Hematopoietic multipotent progenitor cell treated with erythropoietin and hydrocortisone succinate and interleukin-3 and kit ligand, for 8 days (in vitro differentiated cells): Measurements from ENCODE around the gene RXRA.

Experiments
- DNase-seq: peaks from one replicate; pipeline ENCODE4 v3.0.0-alpha.2; 2015

The RXRA gene

DNA sequence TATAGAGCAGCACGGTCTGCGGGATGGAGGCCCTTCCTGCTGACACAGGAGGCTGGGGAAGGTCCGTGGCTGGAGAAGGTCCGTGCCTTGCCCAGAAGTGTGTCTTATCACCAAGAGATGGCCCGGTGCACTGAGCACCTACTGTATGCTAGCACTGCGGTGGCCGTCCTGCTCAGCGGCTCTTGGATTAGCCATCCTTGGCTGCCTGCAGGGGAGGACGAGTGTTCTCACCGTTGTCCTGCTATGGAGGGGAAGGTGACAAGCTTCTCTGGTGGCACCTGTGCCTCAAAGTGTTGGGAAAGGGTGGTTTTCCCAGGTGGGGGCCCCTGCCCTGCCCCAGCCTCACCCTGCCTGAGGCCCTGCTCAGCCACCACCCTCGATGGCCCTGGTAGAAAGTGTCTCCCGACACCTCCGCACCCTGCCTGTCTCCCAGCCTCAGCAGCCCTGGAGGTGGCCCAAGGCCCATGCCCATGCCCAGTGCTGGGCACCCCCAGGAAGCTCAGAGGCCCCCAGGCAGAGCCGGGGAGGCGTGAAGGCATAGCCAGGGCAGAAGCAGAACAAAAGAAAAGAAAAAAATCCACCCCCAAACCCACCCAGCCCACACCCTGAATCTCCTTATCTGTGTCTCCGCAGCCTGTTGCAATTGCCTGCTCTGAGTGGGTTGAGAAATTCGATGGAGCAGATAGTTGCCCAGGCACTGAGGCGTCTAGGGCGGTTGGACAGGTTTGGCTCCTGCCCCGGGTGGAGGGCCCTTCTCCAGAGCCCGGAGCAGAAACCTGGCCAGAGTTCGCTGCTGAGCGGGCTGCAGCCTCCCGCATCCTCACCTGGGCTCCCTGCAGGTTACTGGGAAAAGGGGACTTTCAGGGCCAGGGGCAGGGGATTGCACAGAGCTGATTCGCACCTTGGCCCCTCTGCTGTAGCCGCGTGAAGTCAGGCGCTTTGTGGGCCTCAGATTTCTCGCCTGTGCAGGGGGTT is 30.5 kb downstream of the RXRA start:
- DNase-seq, result peak; percentile 96

DNA sequence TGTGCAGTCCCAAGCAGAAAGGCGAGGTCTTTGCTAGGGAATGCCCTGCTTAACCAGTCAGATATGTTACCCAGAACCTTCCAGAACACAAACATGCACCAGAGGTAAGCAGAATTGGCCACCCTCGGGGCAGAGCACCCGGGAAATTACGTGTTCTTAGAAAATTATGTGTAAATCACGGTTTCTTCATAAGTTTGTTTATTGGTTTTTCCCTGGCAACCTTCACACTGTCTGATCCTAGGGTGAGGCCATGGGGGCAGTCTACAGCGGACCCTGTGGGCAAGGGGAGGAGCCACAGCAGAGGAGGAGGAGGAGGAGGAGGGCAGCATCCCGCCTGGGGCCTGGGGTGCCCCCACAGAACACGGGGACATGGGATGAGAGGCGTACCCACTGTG is 31.4 kb downstream of the RXRA start:
- DNase-seq, result no peak

DNA sequence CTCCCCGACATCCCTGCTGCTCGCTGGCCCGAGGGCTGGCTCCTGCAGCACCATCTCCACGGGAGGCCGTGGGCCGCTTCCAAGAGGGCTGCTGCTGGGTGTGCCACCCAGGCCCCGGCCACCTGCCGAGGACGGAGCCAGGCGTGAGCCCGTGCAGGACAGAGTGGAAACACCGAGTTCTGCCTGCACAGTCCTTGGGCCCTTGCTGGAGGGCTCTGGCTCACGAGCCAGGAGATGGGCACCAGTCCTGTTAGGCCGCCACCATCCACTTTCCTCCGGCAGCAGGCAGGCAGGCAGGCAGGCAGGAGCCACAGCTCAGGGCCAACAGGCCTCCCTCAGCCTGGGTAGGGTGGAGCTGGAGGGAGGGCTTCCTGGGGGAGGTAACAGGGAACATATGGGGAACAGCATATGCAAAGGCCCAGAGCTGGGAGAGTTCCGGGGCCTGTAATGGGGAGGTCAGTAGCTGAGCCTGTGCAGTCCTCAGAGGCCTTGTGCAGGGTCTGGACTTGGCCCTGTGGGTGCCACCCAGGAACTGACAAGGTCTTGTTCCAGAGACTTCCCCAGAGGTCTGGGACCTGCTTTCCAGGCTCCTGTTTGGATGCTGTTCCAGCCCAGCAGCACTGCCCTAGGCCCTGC is 31.9 kb downstream of the RXRA start:
- DNase-seq, result no peak

DNA sequence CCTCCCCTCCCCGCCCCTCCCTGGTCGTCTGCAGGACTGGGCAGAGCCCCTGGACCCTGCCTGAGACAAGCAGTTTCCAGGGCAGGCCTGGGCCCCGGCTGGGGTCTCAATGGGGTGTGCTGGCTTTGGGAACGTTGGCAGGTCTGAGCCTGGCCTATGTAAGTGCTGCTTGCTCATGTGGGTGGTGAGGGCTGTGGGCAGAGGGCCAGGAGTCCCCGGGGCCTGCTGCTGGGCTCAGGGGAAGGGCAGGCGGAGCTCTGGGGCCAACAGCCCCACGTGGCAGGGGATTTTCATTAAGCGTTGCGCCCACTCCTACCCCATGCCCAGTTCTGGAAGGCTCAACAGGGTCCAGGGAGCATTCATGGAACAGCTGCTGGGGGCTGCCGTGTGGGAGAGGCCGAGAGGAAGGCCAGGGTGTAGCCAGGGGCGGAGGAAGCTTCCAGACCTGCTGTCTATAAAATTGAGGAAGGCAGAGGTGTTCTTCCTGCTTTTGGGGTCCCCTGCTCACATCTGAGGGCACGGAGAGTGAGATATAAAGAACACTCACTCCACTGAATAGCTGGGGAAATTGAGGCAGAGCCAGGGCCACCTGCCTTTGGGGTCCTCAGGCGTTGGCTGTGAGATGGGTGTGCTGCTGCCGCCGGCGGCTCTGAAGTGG is 32.5 kb downstream of the RXRA start:
- peak; percentile 80 for DNase-seq

DNA sequence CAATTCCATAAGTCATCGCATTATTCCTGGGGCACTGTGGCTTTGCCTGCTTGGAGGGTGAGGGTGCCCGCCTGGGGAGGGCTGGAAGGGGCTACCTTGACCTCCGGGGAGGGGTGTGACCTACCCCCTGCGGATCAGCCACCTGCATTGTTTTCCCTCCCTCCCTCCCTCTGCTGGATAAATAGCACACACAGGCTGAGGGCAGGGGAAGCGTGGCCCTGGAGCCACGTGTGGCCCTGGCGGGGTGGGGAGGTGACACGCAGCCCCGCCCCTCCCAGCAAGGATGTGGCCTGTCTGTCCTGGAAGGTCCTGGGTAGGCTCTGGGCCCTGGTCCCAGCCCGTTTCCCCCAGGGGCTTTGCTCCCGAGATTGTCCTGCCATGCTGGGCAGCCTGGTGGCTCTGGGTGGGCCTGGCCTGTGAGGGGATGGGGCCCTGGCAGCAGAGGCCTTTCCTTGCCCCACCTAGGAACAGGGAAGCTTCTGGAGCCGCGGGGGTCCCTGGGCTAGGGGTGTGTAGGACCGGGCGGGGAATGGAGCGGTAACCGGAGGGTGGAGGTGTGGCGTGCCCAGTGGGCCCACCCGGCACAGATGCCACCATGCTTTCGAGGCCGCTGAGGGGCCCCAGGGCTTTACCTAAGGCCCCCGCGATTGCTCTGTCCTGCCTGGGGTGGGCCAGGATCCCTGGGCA is 33.4 kb downstream of the RXRA start:
- DNase-seq, result peak; percentile 64

DNA sequence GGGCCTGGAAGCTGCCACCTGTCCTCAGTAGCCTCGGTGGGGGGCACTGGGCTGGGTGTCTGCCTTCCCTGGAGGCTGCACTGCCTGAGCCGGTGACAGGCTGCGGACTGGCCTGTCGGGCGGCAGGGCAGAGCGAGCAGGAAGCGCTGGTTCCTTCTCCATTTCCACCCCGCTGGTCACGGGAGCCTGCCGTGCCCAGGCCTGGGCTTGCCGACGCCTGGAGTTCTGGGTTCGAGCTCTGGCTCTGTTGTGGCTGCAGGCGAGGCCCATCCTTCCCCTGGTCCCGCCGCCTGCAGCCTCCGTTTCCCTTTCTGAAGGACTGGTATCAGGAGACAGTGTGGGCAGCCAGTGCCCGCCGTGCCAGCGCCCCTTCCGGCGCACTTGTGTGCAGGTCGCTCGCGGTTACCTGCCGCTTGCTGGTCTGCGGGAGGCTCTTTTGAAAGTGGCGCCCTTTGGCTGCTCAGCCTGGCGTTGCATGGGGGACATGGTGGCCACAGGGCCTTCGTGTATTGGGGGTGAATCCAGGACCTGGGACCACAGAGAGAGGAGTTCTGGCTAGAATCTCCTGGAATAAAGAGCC is 34.0 kb downstream of the RXRA start:
- DNase-seq, result peak; percentile 26

DNA sequence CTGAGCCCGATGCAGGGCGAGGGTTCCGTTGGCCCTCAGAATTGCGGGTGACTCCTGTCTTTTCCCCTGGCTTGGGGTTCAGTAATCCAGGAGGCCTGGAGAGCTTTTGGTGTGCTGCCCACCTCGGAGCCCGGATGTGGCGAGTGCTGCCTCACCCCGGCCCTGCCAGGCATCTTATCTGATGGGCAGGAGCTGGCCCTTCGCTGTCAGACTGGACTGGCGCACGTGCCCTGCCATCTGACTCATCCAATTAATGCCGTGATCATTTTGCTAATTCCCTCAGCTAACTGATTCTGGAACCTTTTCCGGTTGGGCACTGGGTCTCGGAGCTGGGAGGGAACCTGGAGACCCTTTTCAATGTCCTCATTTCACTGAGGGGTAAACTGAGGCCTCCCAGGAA is 34.6 kb downstream of the RXRA start:
- peak; percentile 85 for DNase-seq

DNA sequence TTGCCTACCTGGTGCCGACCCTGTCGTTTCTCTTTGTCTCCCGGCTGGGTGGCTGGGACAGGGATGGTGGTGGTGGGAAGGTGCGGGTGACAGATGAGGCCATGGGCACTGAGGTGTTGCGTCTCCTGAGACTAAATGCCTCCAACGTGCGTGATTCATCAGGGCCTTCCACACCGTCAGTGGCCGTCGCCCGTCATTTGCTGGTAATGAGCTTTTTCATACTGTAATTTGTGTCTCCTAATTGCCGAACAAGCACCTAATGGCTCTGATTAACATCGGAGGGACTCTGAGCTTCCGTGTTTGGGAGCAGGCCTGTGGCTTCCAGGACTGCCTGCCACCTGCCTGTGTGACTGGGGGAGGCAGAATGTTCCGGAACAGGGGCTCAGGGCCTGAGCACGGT is 35.2 kb downstream of the RXRA start:
- DNase-seq, result no peak

DNA sequence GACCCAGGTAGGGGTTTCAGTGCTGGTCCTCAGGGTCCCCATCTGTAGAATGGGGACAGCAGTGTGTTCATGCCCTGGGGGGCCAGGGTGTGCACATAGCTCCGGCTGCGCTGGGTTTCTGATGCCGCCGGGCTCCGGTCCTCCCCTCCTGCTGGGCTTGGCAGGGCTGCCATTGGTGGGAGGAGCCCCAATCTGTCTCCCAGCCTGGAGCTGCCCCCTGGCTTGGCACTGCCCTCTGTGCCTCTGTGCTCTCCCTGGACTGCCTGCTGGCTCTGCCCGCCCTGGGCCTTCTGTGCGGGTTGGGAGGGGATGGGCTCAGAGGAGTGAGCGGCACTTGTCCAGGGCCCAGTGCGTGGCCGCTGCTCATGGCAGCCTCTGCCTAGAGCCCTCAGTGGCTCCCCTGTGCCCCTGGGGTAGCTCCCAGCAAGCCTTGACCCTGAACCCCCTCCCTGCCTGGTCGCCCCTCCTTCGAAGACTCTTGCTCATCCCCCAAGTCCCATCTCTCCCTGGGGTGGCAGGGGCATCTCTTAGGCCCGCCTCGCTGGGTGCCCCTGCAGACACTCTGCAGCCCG is 35.7 kb downstream of the RXRA start:
- DNase-seq, result no peak

DNA sequence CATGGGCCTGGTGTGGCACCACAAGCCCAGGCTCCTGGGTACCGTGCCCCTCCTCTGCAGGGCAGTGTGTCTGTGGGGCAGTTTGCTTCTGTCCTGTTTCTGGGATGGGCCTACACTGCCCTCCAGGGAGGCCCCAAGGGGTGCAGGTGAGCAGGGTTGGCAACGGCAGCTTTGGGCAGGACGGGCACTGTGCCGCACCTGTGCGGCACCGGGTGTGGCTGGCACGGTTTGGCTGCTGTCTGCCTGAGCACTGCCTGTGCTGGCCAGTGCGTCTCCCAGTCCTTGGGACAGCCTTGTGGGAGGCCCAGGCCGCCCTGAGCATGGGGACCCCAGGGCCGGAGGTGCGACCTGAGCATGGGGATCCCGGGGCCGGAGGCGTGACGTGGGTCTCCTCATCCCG is 37.2 kb downstream of the RXRA start:
- DNase-seq, result no peak

DNA sequence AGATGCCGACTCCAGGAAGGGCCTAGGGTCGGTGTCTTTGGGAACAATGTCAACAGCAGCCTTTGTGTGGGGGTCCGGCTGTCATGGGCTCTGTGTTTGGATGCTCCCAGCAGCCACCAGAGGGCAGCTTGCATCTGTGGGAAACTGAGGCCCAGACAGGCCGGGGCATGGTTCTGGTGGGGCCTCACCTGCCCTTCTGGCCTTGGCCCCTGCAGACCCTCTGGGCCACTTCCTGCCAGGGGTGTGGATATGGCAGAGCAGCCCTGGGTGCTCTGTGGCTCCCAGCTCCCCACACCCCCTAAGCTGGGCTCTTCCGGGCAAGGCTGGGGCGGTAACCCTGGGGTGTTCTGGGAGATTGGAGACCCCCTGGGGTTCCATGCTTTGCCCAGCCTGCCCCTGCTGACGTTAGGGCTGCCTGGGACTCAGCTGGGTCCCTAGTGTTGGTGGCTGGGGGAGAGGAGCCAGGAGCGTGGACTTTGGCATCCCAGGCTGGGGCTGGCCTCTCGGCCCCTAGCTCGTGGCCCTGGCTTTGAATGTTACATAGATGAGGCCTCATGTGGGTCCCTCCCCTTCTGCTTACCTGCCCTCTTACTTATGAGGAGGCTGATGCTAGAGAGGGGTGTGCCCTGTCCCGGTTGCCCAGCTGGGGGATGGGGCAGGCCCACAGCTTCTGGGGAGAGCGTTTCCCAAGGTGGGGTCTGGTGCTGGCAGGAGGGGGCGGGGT is 38.3 kb downstream of the RXRA start:
- no peak for DNase-seq

DNA sequence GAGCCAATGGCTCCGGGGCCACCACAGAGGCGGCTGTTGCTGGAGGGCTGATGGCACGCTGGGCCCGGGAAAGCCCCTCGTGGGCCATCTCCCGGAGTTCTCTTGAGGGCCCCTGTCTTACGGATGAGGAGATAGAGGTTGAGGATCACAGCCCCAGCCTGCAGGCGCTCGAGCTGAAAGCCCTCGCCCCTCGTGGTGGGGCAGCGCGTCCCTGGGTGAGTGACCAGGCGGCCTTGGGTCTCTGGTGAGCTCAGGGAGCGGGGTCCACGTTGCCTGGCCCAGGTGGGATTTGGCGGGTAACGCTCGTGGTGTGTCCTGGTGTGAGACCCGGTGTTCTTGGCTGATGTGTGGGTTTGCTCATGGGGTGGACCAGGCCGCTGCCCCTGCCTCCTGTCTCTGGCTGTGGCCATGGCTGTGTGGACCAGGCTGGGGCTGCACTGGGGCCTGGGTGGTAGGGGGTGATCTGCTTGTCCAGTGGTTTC is 38.9 kb downstream of the RXRA start:
- no peak for DNase-seq

DNA sequence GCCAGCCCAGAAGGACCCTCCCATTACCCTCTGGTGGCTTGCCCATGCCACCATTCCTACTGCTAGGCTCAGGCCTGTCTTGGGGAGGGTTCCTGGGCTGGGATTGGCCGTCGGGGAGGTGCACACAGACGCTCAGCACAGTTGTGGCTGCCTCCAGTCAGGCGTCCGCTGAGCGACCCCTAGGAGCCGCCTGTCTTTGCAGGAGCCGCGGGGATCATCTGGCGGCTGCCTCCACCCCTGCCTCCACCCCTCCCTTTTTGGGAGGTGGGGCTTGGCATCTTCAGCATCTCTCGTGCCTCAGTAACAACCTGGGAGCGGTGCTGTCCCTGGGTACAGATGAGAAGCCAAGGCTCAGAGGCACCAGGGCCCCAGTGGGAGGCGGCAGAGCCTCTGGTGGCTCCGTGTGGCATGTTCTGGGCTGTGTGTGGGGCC is 39.6 kb downstream of the RXRA start:
- peak; percentile 81 for DNase-seq

DNA sequence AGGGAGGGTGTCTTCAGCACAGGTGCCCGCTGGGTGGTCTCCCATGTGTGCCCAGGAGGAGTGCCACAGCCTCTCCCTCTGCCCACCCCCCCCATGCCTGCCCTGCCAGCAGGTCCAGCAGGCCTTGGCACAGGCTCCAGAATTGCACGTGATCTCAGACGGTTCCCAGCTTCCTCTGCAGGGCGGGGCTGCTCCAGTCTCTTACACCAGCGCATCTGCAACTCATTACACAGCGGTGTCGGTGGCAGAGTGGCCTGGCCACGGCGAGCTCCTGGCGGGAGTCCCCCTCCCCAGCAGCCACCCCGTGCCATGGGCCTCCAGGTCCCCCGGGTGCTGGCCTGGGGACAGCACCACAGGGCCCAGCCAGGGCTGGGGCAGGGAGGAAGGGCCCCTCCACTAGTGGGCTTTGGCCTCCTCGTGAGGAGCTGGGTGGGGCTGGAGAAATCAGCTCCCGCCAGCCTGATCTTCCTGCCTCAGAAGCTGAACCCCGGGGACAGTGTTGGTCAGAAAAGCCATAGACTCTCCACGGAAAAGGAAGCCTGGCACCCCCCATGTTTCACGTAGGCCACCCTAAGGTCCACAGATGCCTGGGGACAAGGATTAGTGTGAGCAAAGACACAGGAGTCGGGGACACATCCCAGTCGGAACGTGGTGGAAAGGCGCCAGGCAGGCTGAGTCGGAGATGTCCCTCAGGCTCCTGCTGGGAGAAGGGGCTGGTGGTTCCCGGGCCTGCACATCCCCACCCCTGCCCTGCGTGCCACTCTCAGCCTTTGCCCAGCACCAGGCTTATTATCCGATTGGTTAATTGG is 40.2 kb downstream of the RXRA start:
- DNase-seq, result peak; percentile 85

DNA sequence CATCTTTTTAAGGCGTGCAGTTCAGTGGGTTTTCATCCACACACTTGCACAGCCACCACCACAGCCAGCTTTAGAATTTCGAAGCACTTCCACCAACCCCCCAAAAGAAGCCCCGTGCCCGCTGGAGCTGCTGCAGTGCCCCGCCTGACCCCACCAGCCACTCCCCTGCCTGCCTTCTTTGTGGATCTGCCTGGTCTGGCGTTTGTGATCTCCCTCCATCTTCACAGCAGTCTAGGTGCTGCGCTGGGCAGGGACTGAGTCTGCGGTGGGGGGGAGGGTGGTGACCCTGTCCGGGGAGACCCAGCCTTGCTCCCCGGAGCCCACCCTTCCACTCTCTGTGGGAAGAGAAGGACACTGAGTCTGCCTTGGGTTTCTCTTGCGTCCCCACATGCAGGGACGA is 40.8 kb downstream of the RXRA start:
- DNase-seq, result no peak

DNA sequence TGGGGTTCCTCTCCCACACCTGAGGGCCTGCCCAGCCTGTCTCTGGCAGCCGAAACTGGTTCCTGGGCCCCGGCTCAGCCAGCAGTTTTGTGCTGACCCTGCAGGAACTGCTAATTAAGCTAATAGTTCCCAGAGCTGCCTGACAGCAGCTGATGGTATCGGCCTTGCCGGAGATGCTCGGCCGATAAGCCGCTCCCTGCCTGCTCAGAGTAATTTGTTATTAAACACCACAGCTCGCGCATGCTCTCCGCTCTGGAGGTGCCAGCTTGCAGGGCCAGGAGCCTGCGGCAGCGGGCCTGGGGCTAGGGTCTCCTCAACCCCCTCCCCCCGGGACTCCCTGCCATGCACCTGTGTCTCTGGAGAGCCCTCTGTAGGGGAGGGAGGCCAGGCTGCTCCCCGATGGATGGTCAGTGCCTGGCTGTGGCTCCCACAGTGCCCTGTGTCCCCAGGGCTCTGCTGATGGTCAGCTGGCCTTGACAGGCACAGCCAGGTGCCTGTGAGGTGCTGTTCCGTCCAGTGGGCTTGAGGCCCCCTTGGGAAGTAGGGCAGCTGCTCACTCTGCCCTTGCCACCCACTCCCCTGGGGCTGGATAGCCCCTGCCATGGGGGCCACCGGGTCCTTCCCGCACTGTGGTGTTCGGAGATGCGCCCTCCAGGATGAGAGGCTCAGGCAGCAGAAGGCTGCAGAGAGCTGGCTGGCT is 41.7 kb downstream of the RXRA start:
- no peak for DNase-seq

DNA sequence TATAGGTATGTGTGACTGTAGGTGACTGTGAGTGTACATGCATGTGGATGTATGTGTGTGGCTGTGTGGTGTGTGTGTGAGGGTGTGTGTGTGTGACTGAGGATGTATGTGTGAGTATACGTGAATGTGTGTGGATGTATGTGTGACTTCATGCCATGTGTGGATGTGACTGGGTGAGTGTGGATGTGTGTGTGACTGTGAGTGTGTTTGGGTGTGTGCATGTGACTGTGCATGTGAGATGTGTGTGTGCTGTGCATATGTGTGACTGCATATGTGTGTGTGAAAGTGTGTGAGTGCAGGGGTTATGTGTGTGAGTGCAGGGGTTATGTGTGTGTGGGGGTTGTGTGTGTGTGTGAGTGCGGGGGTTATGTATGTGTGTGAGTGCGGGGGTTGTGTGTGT is 42.3 kb downstream of the RXRA start:
- DNase-seq, result no peak

DNA sequence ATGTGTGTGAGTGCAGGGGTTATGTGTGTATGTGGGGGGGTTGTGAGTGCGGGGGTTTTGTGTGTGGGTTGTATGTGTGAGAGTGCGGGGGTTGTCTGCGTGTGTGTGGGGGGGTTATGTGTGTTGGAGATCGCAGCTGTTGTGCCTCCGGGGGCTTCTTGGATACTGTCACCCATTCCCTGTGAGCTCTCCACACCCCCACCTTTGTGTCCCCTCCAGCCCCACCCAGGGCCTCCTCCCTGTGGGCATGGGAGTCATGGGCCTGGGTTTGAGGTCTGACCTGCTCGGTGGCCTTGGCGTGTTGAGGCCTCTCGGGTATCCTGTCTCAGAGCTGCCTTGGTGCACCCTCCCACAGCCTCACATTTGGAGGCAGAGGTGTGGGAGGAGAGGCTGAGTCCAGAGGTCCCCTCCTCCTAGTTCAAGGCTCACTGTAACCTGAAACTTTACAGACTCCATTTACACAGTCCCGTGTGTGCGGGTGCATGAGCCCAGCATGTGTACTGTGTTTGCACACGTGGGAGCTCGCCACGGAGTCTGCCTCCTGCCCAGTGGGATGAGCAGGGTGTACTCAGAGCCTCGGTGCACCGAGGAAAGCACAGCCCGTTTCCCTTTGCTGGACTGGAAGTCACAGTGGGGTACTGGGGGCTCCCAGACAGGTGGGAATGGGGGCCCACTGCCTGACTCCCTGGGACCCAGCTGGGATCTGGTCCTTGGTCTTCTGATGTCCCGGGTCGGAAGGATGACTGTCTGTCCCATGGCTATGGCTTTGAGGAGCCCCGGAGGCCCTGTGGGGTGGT is 43.4 kb downstream of the RXRA start:
- no peak for DNase-seq

DNA sequence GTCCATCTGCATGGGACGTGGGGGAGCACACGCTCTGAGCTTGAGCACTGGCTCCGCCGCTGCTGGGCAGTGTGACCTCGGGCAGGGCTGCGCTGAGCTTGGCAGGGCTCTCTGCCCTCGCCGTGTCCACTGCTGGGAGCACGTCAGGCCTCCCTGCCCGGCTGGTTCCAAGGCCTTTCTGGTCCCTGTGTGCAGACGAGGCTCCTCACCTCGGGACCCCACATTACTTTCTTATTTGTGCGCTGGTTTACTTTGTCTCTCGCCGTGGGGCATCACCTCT is 43.9 kb downstream of the RXRA start:
- no peak for DNase-seq
